Hepatocyte (in vitro differentiated cells): ENCODE results near the gene ITPK1.

Experiments
- EZH2 ChIP-seq: fragments of 200-600 bp; sonication (generic); IDR thresholded peaks from 2 replicates; pipeline ENCODE4 v1.6.1; 2016; ENCODE audit warnings: antibody characterized with exemption, mild to moderate bottlenecking, borderline replicate concordance
- TF ChIP-seq, protein P1 (sequence below): fragments of 200-600 bp; sonication (generic); IDR thresholded peaks from 2 replicates; pipeline ENCODE4 v1.5.1; 2016; ENCODE audit warnings: antibody characterized with exemption, mild to moderate bottlenecking; ENCODE audit not compliant: poor library complexity

- TF ChIP-seq, protein P1, sequence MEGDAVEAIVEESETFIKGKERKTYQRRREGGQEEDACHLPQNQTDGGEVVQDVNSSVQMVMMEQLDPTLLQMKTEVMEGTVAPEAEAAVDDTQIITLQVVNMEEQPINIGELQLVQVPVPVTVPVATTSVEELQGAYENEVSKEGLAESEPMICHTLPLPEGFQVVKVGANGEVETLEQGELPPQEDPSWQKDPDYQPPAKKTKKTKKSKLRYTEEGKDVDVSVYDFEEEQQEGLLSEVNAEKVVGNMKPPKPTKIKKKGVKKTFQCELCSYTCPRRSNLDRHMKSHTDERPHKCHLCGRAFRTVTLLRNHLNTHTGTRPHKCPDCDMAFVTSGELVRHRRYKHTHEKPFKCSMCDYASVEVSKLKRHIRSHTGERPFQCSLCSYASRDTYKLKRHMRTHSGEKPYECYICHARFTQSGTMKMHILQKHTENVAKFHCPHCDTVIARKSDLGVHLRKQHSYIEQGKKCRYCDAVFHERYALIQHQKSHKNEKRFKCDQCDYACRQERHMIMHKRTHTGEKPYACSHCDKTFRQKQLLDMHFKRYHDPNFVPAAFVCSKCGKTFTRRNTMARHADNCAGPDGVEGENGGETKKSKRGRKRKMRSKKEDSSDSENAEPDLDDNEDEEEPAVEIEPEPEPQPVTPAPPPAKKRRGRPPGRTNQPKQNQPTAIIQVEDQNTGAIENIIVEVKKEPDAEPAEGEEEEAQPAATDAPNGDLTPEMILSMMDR: no peak
- TF ChIP-seq EZH2: no peak
Observed at GRCh38 chr14:92906823-92907222, 208.9 kb downstream of the ITPK1 start.
